H1 (cell line): ENCODE results near the gene SLC8B1.

ENCODE experiments used
- ATF2 ChIP-seq: IDR thresholded peaks from 2 replicates; pipeline ENCODE4 v1.6.1; 2012; ENCODE audit warnings: low read length, inconsistent platforms
- ATF3 ChIP-seq: IDR thresholded peaks from 2 replicates; pipeline ENCODE4 v1.6.1; 2011; ENCODE audit warnings: low read depth, mild to moderate bottlenecking, low read length; ENCODE audit not compliant: insufficient read depth
- CBX8 ChIP-seq: fragments of 300-800, 300-1000 bp; sonication (generic); IDR thresholded peaks from 2 replicates; pipeline ENCODE4 v1.7.1; 2016; ENCODE audit warnings: low read depth, low read length, borderline replicate concordance
- CREB1 ChIP-seq: IDR thresholded peaks from 2 replicates; pipeline ENCODE4 v1.6.1; 2012; ENCODE audit warnings: inconsistent platforms
- CTCF ChIP-seq, 3 experiments: IDR thresholded peaks; 1 replicate in 2 of 3; 2 replicates in 1 of 3; pipeline versions ENCODE4 v1.5.1 to v1.6.1; 2011; ENCODE audit warnings: low read length in 3 of 3, mild to moderate bottlenecking in 3 of 3, inconsistent platforms in 2 of 3, low read depth in 1 of 3, moderate library complexity in 1 of 3; ENCODE audit not compliant: insufficient read depth in 1 of 3; ENCODE audit errors: control extremely low read depth in 1 of 3
- EP300 ChIP-seq, 2 experiments: IDR thresholded peaks; 1 replicate in 1 of 2; 2 replicates in 1 of 2; pipeline ENCODE4 v1.6.1; 2011 to 2012; ENCODE audit warnings: low read depth in 2 of 2, low read length in 2 of 2, mild to moderate bottlenecking in 2 of 2, borderline replicate concordance in 1 of 2, inconsistent platforms in 1 of 2, moderate library complexity in 1 of 2
- EZH2 ChIP-seq: fragments of 200-600 bp; sonication (generic); IDR thresholded peaks from 2 replicates; pipeline ENCODE4 v1.7.1; 2012; ENCODE audit warnings: low read depth, mild to moderate bottlenecking, moderate library complexity, low read length, inconsistent platforms; ENCODE audit not compliant: severe bottlenecking
- HDAC2 ChIP-seq, 2 experiments: fragments of 300-600 bp in 1 of 2; sonication (generic) in 1 of 2; IDR thresholded peaks; 2 replicates each; pipeline ENCODE4 v1.6.1; 2011 to 2012; ENCODE audit warnings: low read depth in 2 of 2, low read length in 2 of 2, mild to moderate bottlenecking in 2 of 2, moderate library complexity in 2 of 2, borderline replicate concordance in 1 of 2, inconsistent platforms in 1 of 2
- MAX ChIP-seq: IDR thresholded peaks from 2 replicates; pipeline ENCODE4 v1.6.1; 2012; ENCODE audit warnings: inconsistent platforms

GRCh38 chr12:113378291-113378690 is 43.4 kb upstream of the SLC8B1 start:
- no peak for TF ChIP-seq CTCF (IDR thresholded peaks at IDR 0.05; ENCODE audit: control extremely low read depth in 1 of 3, insufficient read depth in 1 of 3, low read depth in 1 of 3, low read length in 3 of 3)
- TF ChIP-seq HDAC2 (IDR thresholded peaks at IDR 0.05; ENCODE audit: borderline replicate concordance in 1 of 2, low read depth in 2 of 2, low read length in 2 of 2), result no peak
- TF ChIP-seq CBX8, result no peak
- TF ChIP-seq EP300 (IDR thresholded peaks at IDR 0.05; ENCODE audit: borderline replicate concordance in 1 of 2, low read depth in 2 of 2, low read length in 2 of 2), result no peak
- no peak for TF ChIP-seq EZH2
- no peak for TF ChIP-seq ATF3
- TF ChIP-seq ATF2, result no peak
- TF ChIP-seq CREB1, result no peak
- no peak for TF ChIP-seq MAX
